Neutrophil (primary cell): ENCODE results near the gene LRFN5.

ENCODE experiments used
- H3K27ac ChIP-seq: fragments of 200-600 bp; sonication (generic); 2 replicates; pipeline ENCODE4 v1.5.1; 2016; ENCODE audit warnings: mild to moderate bottlenecking, moderate library complexity
- H3K27me3 ChIP-seq: fragments of 200-600 bp; sonication (generic); 2 replicates; pipeline ENCODE4 v1.6.0; 2016; ENCODE audit warnings: mild to moderate bottlenecking
- H3K36me3 ChIP-seq: fragments of 200-600 bp; sonication (generic); 2 replicates; pipeline ENCODE4 v1.5.1; 2017
- H3K4me1 ChIP-seq, 2 experiments: fragments of 200-600 bp in 1 of 2; sonication (generic) in 1 of 2; 1 replicate in 1 of 2; 2 replicates in 1 of 2; pipeline versions ENCODE4 v1.5.1 to v1.6.1; 2013 to 2016; ENCODE audit warnings: low read depth in 1 of 2, low read length in 1 of 2, mild to moderate bottlenecking in 1 of 2, moderate library complexity in 1 of 2; ENCODE audit not compliant: control insufficient read depth in 1 of 2, insufficient read depth in 1 of 2
- H3K4me3 ChIP-seq, 2 experiments: fragments of 200-600 bp in 1 of 2; sonication (generic) in 1 of 2; 1 replicate in 1 of 2; 2 replicates in 1 of 2; pipeline ENCODE4 v1.5.1; 2013 to 2016; ENCODE audit warnings: low read depth in 1 of 2, low read length in 1 of 2, mild to moderate bottlenecking in 1 of 2, moderate library complexity in 1 of 2
- H3K9me3 ChIP-seq: fragments of 200-600 bp; sonication (generic); 2 replicates; pipeline ENCODE4 v1.5.1; 2016
- CTCF ChIP-seq: fragments of 200-600 bp; sonication (generic); IDR thresholded peaks from 2 replicates; pipeline ENCODE4 v1.5.1; 2016; ENCODE audit warnings: antibody characterized with exemption

Gene LRFN5

GRCh38 chr14:41642367-41642766 lies 35.7 kb downstream of the LRFN5 start:
- TF ChIP-seq CTCF, result no peak
- H3K9me3 ChIP-seq, result no peaks in the 10 kb centered on the region
- no peaks in the 10 kb centered on the region for H3K27me3 ChIP-seq
- no peaks in the 10 kb centered on the region for H3K36me3 ChIP-seq
- H3K27ac ChIP-seq, result no peak overlapping the region
- H3K4me3 ChIP-seq, result no peak overlapping the region
- H3K4me1 ChIP-seq, result no peaks in the 10 kb centered on the region

GRCh38 chr14:41642789-41643188 lies 36.1 kb downstream of the LRFN5 start:
- H3K36me3 ChIP-seq, result no peaks in the 10 kb centered on the region
- no peaks in the 10 kb centered on the region for H3K4me1 ChIP-seq
- H3K4me3 ChIP-seq, result no peak overlapping the region
- no peak for TF ChIP-seq CTCF
- H3K9me3 ChIP-seq, result no peaks in the 10 kb centered on the region
- no peaks in the 10 kb centered on the region for H3K27me3 ChIP-seq
- H3K27ac ChIP-seq, result no peak overlapping the region

GRCh38 chr14:41644606-41645005 lies 37.9 kb downstream of the LRFN5 start:
- Histone ChIP-seq H3K4me3 (no peak overlapping the region), H3K27me3 (no peaks in the 10 kb centered on the region), H3K4me1 (no peaks in the 10 kb centered on the region), H3K9me3 (no peaks in the 10 kb centered on the region), H3K36me3 (no peaks in the 10 kb centered on the region), H3K27ac (no peak overlapping the region)
- TF ChIP-seq CTCF, result no peak

GRCh38 chr14:41650802-41651201 lies 44.1 kb downstream of the LRFN5 start:
- H3K4me3 ChIP-seq, result no peak overlapping the region
- no peaks in the 10 kb centered on the region for H3K9me3 ChIP-seq
- no peak overlapping the region for H3K27ac ChIP-seq
- no peak for TF ChIP-seq CTCF
- H3K36me3 ChIP-seq, result no peaks in the 10 kb centered on the region
- H3K4me1 ChIP-seq, result no peaks in the 10 kb centered on the region
- H3K27me3 ChIP-seq, result no peaks in the 10 kb centered on the region

GRCh38 chr14:41654196-41654595 lies 47.5 kb downstream of the LRFN5 start:
- H3K27ac ChIP-seq, result no peak overlapping the region
- no peaks in the 10 kb centered on the region for H3K27me3 ChIP-seq
- H3K9me3 ChIP-seq, result no peaks in the 10 kb centered on the region
- no peaks in the 10 kb centered on the region for H3K36me3 ChIP-seq
- no peak overlapping the region for H3K4me3 ChIP-seq
- no peaks in the 10 kb centered on the region for H3K4me1 ChIP-seq
- TF ChIP-seq CTCF, result no peak
